GM12878 (cell line): Measurements from ENCODE around the gene PDE10A. TPM values are rescaled to one million over a fixed set of nuclear protein-coding genes. Genes with fewer than 3 reads are reported as not detected.
"Not testable (repeated sequence)": the region's sequence is repeated elsewhere in the genome, so short reads cannot be mapped to it uniquely, and the experiment has no call there.

Experiments used
- ATAC-seq: fragments of 200-7000 bp; cut with Tn5 transposase; 3 replicates; pipeline ENCODE4 v1.9.1; 2020; ENCODE audit warnings: mild to moderate bottlenecking, moderate library complexity
- BruUV-seq: library from RNA; stranded (reverse); fragments of 400-500 nt; replicated peaks from 2 replicates; lab custom pipeline; 2021; lab: Mats Ljungman, UMichigan
- CTCF ChIA-PET: fragments of 300-600 bp; sonication (Branson Sonifier 250); formaldehyde crosslinking; extraction: SDS; loops from one replicate; lab custom pipeline; 2021; ENCODE audit warnings: inconsistent platforms; lab: Yijun Ruan, JAX
- POLR2A ChIA-PET: fragments of 350-600 bp; formaldehyde crosslinking; extraction: SDS; loops from one replicate; lab custom pipeline; 2021; ENCODE audit warnings: inconsistent platforms; lab: Charles Lee
- RAD21 ChIA-PET: fragments of 300-600 bp; sonication (Branson Sonifier 250); formaldehyde crosslinking; loops from one replicate; lab custom pipeline; 2023; ENCODE audit warnings: antibody characterized with exemption; ENCODE audit not compliant: unreplicated experiment; lab: Charles Lee
- SMC1A ChIA-PET: fragments of 300-600 bp; sonication (Branson Sonifier 250); formaldehyde crosslinking; loops from one replicate; lab custom pipeline; 2023; ENCODE audit not compliant: unreplicated experiment, uncharacterized antibody; lab: Charles Lee
- DNase-seq: peaks from one replicate; pipeline ENCODE4 v3.0.0-alpha.2; 2011; ENCODE audit warnings: low read depth, low spot score
- FAIRE-seq: peaks from 3 replicates; lab custom pipeline; 2011; peaks lifted over from hg19 to GRCh38; lab: Jason Lieb, UNC
- H2AFZ ChIP-seq: 2 replicates; pipeline ENCODE4 v1.6.0; 2011; ENCODE audit warnings: low read depth, low read length, control low read depth; ENCODE audit not compliant: control insufficient read depth
- H3K27ac ChIP-seq: 2 replicates; pipeline ENCODE4 v1.5.1; 2011; ENCODE audit warnings: control low read depth; ENCODE audit not compliant: control insufficient read depth, insufficient read depth
- H3K27me3 ChIP-seq, 2 experiments: replicated peaks in 1 of 2; 2 replicates each; pipeline versions ENCODE4 v1.6.0 to v1.6.1; 2011; ENCODE audit warnings: low read length in 1 of 2; ENCODE audit not compliant: control insufficient read depth in 2 of 2, insufficient read depth in 2 of 2
- H3K36me3 ChIP-seq, 2 experiments: 2 replicates each; pipeline ENCODE4 v1.5.1; 2011; ENCODE audit warnings: low read length in 1 of 2; ENCODE audit not compliant: control insufficient read depth in 2 of 2, insufficient read depth in 2 of 2
- H3K4me1 ChIP-seq: 2 replicates; pipeline ENCODE4 v1.6.1; 2011; ENCODE audit warnings: mild to moderate bottlenecking, low read length, moderate library complexity, mixed read lengths; ENCODE audit not compliant: control insufficient read depth, insufficient read depth
- H3K4me2 ChIP-seq: 2 replicates; pipeline ENCODE4 v1.6.0; 2011; ENCODE audit warnings: control low read depth; ENCODE audit not compliant: control insufficient read depth, insufficient read depth
- H3K4me3 ChIP-seq: fragments of 200-600 bp; sonication (generic); 2 replicates; pipeline ENCODE4 v1.5.1; 2016
- H3K79me2 ChIP-seq: 2 replicates; pipeline ENCODE4 v1.6.0; 2011; ENCODE audit warnings: low read length; ENCODE audit not compliant: control insufficient read depth, insufficient read depth
- H3K9ac ChIP-seq: 2 replicates; pipeline ENCODE4 v1.8.0; 2011; ENCODE audit warnings: low read length, control low read depth, mixed read lengths; ENCODE audit not compliant: control insufficient read depth, insufficient read depth
- H3K9me3 ChIP-seq: replicated peaks from 3 replicates; pipeline ENCODE4 v1.5.1; 2011; ENCODE audit warnings: mild to moderate bottlenecking, low read length; ENCODE audit not compliant: control insufficient read depth, insufficient read depth
- H4K20me1 ChIP-seq: 2 replicates; pipeline ENCODE4 v1.6.0; 2011; ENCODE audit not compliant: control insufficient read depth, insufficient read depth
- WGBS: methylation state at CpG from one replicate; pipeline ENCODE4 v1.1.6; 2016; ENCODE audit warnings: low lambda C conversion rate; ENCODE audit not compliant: insufficient replicate concordance, insufficient coverage; ENCODE audit errors: missing lambda C conversion rate; 5-methylcytosine and 5-hydroxymethylcytosine counted together
- in situ Hi-C: fragments of 300-500 bp; cut with MboI; formaldehyde crosslinking; loops from 9 replicates; pipeline ENCODE4 v1.14.3; 2018; ENCODE audit warnings: mixed read lengths
- intact Hi-C: fragments of 100-400 bp; cut with micrococcal nuclease; formaldehyde crosslinking; loops from one replicate; pipeline ENCODE4 v1.14.2; 2022; ENCODE audit not compliant: unreplicated experiment
- polyA plus RNA-seq, 11 experiments: library from polyadenylated mRNA; depleted of rRNA in 4 of 11; unstranded in 6 of 11; stranded (reverse) in 5 of 11; fragments of >200 nt; fragmentation: Nextera tagmentation in 4 of 11; fragmentation: Illumina TruSeq in 1 of 11; extraction: Ambion mirVana in 4 of 11; extraction: Trizol in 1 of 11; gene quantifications; 1 replicate in 1 of 11; 2 replicates in 10 of 11; pipeline versions ENCODE4 v1.2.1 to v1.2.3, GENCODE V29; 2011 to 2016; ENCODE audit warnings: inconsistent platforms in 2 of 11, missing spikeins in 2 of 11, low read depth in 1 of 11
- total RNA-seq, 4 experiments: library from RNA; depleted of rRNA in 3 of 4; stranded (reverse); fragments of >200 nt in 3 of 4; fragmentation: Illumina TruSeq in 1 of 4; extraction: Trizol in 1 of 4; gene quantifications; 2 replicates each; pipeline versions ENCODE4 v1.2.1 to v1.2.3, GENCODE V29; 2013 to 2021

PDE10A gene
- total and polyA plus RNA-seq, 10 of the 15 experiments (the other 5 are each of a cell fraction or from before 2014, with no cell fraction given), result under 0.01 to 1.3 (median 0.03) TPM; not detected in 2

DNA sequence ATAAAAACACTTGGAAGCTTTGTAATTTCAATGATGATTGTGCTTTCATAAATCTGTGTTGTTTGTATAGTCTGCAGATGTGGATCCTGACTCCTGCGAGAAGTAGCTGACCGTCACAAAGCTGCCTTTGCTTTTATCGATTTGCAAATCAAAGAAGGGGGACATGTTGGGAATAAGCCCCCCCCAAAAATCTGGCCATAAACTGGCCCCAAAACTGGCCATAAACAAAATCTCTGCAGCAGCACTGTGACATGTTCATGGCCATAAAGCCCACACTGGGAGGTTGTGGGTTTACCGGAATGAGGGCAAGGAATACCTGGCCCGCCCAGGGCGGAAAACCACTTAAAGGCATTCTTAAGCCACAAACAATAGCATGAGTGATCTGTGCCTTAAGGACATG is 199.5 kb downstream of the PDE10A start:
- H3K79me2 ChIP-seq, H3K9me3 ChIP-seq, BruUV-seq, H3K4me1 ChIP-seq, H3K4me3 ChIP-seq, H4K20me1 ChIP-seq, FAIRE-seq, DNase-seq, CTCF ChIA-PET, POLR2A ChIA-PET, H3K9ac ChIP-seq, intact Hi-C loops, H3K27me3 ChIP-seq, in situ Hi-C loops, SMC1A ChIA-PET, ATAC-seq, H3K4me2 ChIP-seq, H2AFZ ChIP-seq, H3K27ac ChIP-seq, H3K36me3 ChIP-seq: not testable (repeated sequence)
- RAD21 ChIA-PET, result interaction anchor here (1.1 kb wide), 1 partner anchor 24 kb away, joined by 3 read pairs; no protein-coding TSS in a partner anchor
- 88% methylated on average over 6 of the region's 6 CpGs for WGBS

- H4K20me1 ChIP-seq, H3K9ac ChIP-seq, POLR2A ChIA-PET, in situ Hi-C loops, ATAC-seq, H3K9me3 ChIP-seq, H3K4me1 ChIP-seq, RAD21 ChIA-PET, H3K79me2 ChIP-seq, FAIRE-seq, H3K4me2 ChIP-seq, BruUV-seq, intact Hi-C loops, H3K36me3 ChIP-seq, H3K4me3 ChIP-seq, DNase-seq, H3K27me3 ChIP-seq, H2AFZ ChIP-seq, H3K27ac ChIP-seq: not testable (repeated sequence)
- ChIA-PET CTCF (interaction anchor here (2.2 kb wide), 1 partner anchor 19 kb away, joined by 9 read pairs; no protein-coding TSS in a partner anchor), SMC1A (interaction anchor here (0.7 kb wide), 1 partner anchor 411 kb away, joined by 3 read pairs; no protein-coding TSS in a partner anchor)
- 2% methylated on average over 12 of the region's 12 CpGs for WGBS
These were observed 203.3 kb downstream of the PDE10A start for GRCh38 chr6:165459605-165460301.
